ENCODE data around the gene PGAP3.
A peak's percentile ranks its signal among the peaks of the same experiment; 100 is the strongest.
"Not testable (repeated sequence)": the region's sequence is repeated elsewhere in the genome, so short reads cannot be mapped to it uniquely, and the experiment has no call there.

PGAP3 gene

GRCh38 chr17:39687546-39688474 lies at the start of gene PGAP3:
Gene PGAP3 (minus strand): TSS chr17:39688057. CDS start chr17:39688014, 43 bp downstream.
- DNase-seq: peak; percentile 79

GRCh38 chr17:39737206-39737759 lies 49.4 kb upstream of the PGAP3 start:
- DNase-seq: no peak

- DNase-seq: no peak
These were observed 48.7 kb upstream of the PGAP3 start for GRCh38 chr17:39736319-39737165.

- DNase-seq: no peak
These were observed 48.0 kb upstream of the PGAP3 start for GRCh38 chr17:39735882-39736281.

GRCh38 chr17:39732586-39732985 lies 44.7 kb upstream of the PGAP3 start:
- no peak for DNase-seq

GRCh38 chr17:39730095-39730921 lies 42.5 kb upstream of the PGAP3 start, which contains the start of gene MIEN1:
Gene MIEN1 (minus strand): TSS chr17:39730532. CDS start chr17:39730495, 37 bp downstream.
- peak; percentile 11 for DNase-seq

GRCh38 chr17:39729280-39729851 lies 41.5 kb upstream of the PGAP3 start:
- no peak for DNase-seq

- DNase-seq: no peak
These were observed 39.7 kb upstream of the PGAP3 start for GRCh38 chr17:39727556-39727955.

- no peak for DNase-seq
These were observed 38.8 kb upstream of the PGAP3 start for GRCh38 chr17:39726617-39727016.

- DNase-seq: not testable (repeated sequence)
These were observed 38.1 kb upstream of the PGAP3 start for GRCh38 chr17:39725923-39726322.

GRCh38 chr17:39724731-39725130 lies 36.9 kb upstream of the PGAP3 start:
- DNase-seq: no peak

GRCh38 chr17:39722965-39723848 lies 35.4 kb upstream of the PGAP3 start:
- no peak for DNase-seq

- DNase-seq: no peak
These were observed 34.2 kb upstream of the PGAP3 start for GRCh38 chr17:39722104-39722503.

GRCh38 chr17:39719563-39720355 lies 31.9 kb upstream of the PGAP3 start:
- DNase-seq: no peak

- DNase-seq: no peak
These were observed 29.8 kb upstream of the PGAP3 start for GRCh38 chr17:39717660-39718059.

- DNase-seq: no peak
These were observed 29.2 kb upstream of the PGAP3 start for GRCh38 chr17:39716879-39717536.

- DNase-seq: no peak
These were observed 28.4 kb upstream of the PGAP3 start for GRCh38 chr17:39716073-39716818.

- DNase-seq: no peak
These were observed 27.7 kb upstream of the PGAP3 start for GRCh38 chr17:39715375-39716072.

Data from NCI-H1436 treated with DMSO at 0.1 percent for 48 hours (cell line).